GM23338 (cell line): ENCODE data around the gene OXER1. TPM values are rescaled to one million over a fixed set of nuclear protein-coding genes. Genes with fewer than 3 reads are reported as not detected.

Source experiments
- ATAC-seq: fragments of 200-7000 bp; cut with Tn5 transposase; 3 replicates; pipeline ENCODE4 v1.9.1; 2020
- DNase-seq: peaks from one replicate; pipeline ENCODE4 v3.0.0-alpha.2; 2015; ENCODE audit warnings: low spot score
- H2AFZ ChIP-seq: fragments of 200-600 bp; sonication (generic); 2 replicates; pipeline ENCODE4 v1.8.0; 2016; ENCODE audit warnings: antibody characterized with exemption, mild to moderate bottlenecking, moderate library complexity
- H3F3A ChIP-seq: fragments of 200-600 bp; sonication (generic); replicated peaks from 2 replicates; pipeline ENCODE4 v1.8.0; 2017; ENCODE audit warnings: antibody characterized with exemption, mixed run types, low read depth
- H3K27ac ChIP-seq: fragments of 200-600 bp; sonication (generic); 2 replicates; pipeline ENCODE4 v1.6.1; 2016; ENCODE audit warnings: low read depth
- H3K27me3 ChIP-seq: fragments of 200-600 bp; sonication (generic); 2 replicates; pipeline ENCODE4 v1.8.0; 2016; ENCODE audit warnings: mild to moderate bottlenecking, mixed run types, moderate library complexity; ENCODE audit not compliant: insufficient read depth
- H3K36me3 ChIP-seq: fragments of 200-600 bp; sonication (generic); 2 replicates; pipeline ENCODE4 v1.8.0; 2016; ENCODE audit warnings: mild to moderate bottlenecking; ENCODE audit not compliant: insufficient read depth
- H3K4me1 ChIP-seq: fragments of 200-600 bp; sonication (generic); 2 replicates; pipeline ENCODE4 v1.8.0; 2016; ENCODE audit warnings: mild to moderate bottlenecking, moderate library complexity; ENCODE audit not compliant: insufficient read depth
- H3K4me2 ChIP-seq: fragments of 200-600 bp; sonication (generic); 2 replicates; pipeline ENCODE4 v1.7.1; 2017; ENCODE audit warnings: mixed run types
- H3K4me3 ChIP-seq: fragments of 200-600 bp; sonication (generic); 2 replicates; pipeline ENCODE4 v1.6.1; 2016; ENCODE audit warnings: mixed run types
- H3K79me2 ChIP-seq: fragments of 200-600 bp; sonication (generic); replicated peaks from 2 replicates; pipeline ENCODE4 v1.8.0; 2017; ENCODE audit warnings: mild to moderate bottlenecking; ENCODE audit not compliant: insufficient read depth
- H3K9me2 ChIP-seq: fragments of 200-600 bp; sonication (generic); 2 replicates; pipeline ENCODE4 v1.8.0; 2017; ENCODE audit not compliant: insufficient read depth
- H4K20me1 ChIP-seq: fragments of 200-600 bp; sonication (generic); replicated peaks from 2 replicates; pipeline ENCODE4 v1.8.0; 2017; ENCODE audit warnings: mild to moderate bottlenecking; ENCODE audit not compliant: insufficient read depth
- H3K27ac Mint-ChIP-seq: 2 replicates; pipeline ENCODE4 v1.8.0; 2020; ENCODE audit warnings: inconsistent platforms, mild to moderate bottlenecking, moderate library complexity, mixed read lengths
- H3K27me3 Mint-ChIP-seq: 3 replicates; pipeline ENCODE4 v1.8.0; 2022; ENCODE audit warnings: low read depth, mild to moderate bottlenecking, moderate library complexity, mixed read lengths, inconsistent platforms; ENCODE audit not compliant: insufficient read depth, poor library complexity
- H3K36me3 Mint-ChIP-seq: 3 replicates; pipeline ENCODE4 v1.8.0; 2021; ENCODE audit warnings: low read depth, mild to moderate bottlenecking, inconsistent platforms, moderate library complexity, mixed read lengths
- H3K4me1 Mint-ChIP-seq: 3 replicates; pipeline ENCODE4 v1.8.0; 2020; ENCODE audit warnings: mild to moderate bottlenecking, inconsistent platforms, mixed read lengths
- H3K4me3 Mint-ChIP-seq: 3 replicates; pipeline ENCODE4 v1.8.0; 2021; ENCODE audit warnings: moderate library complexity, mild to moderate bottlenecking, inconsistent platforms, mixed read lengths
- H3K9me3 Mint-ChIP-seq: 3 replicates; pipeline ENCODE4 v1.8.0; 2020; ENCODE audit warnings: moderate library complexity, mild to moderate bottlenecking, inconsistent platforms, mixed read lengths
- CREB1 ChIP-seq: fragments of 250-450 bp; sonication (Bioruptor Pico); IDR thresholded peaks from 2 replicates; pipeline ENCODE4 v1.5.0; 2020; ENCODE audit warnings: low read depth, mild to moderate bottlenecking, moderate library complexity
- CTCF ChIP-seq, 2 experiments: fragments of 200-600 bp in 1 of 2; sonication (generic) in 1 of 2; conservative IDR thresholded peaks; 2 replicates each; pipeline versions ENCODE4 v1.5.1 to v1.6.1; 2016 to 2017; ENCODE audit warnings: antibody characterized with exemption in 2 of 2, low read depth in 2 of 2, mild to moderate bottlenecking in 2 of 2, moderate library complexity in 1 of 2
- ETS1 ChIP-seq: IDR thresholded peaks from 2 replicates; pipeline ENCODE4 v1.6.1; 2016; ENCODE audit warnings: antibody characterized with exemption
- EZH2phosphoT487 ChIP-seq: fragments of 200-600 bp; sonication (generic); IDR thresholded peaks from one replicate; pipeline ENCODE4 v1.8.1; 2018; ENCODE audit warnings: antibody characterized with exemption; ENCODE audit not compliant: unreplicated experiment
- JUNB ChIP-seq: IDR thresholded peaks from one replicate; pipeline ENCODE4 v1.6.1; 2016; ENCODE audit warnings: antibody characterized with exemption; ENCODE audit not compliant: unreplicated experiment
- NANOG ChIP-seq: IDR thresholded peaks from 2 replicates; pipeline ENCODE4 v1.6.1; 2016; ENCODE audit warnings: antibody characterized with exemption, borderline replicate concordance
- POLR2AphosphoS5 ChIP-seq: IDR thresholded peaks from 2 replicates; pipeline ENCODE4 v1.6.1; 2016; ENCODE audit warnings: antibody characterized with exemption, low read depth
- REST ChIP-seq: IDR thresholded peaks from one replicate; pipeline ENCODE4 v1.6.1; 2018; ENCODE audit warnings: antibody characterized with exemption; ENCODE audit not compliant: unreplicated experiment
- ZNF114 ChIP-seq: fragments of 250-450 bp; sonication (Bioruptor Pico); IDR thresholded peaks from 2 replicates; pipeline ENCODE4 v1.5.0; 2020; ENCODE audit warnings: mild to moderate bottlenecking, moderate library complexity
- ZNF331 ChIP-seq: fragments of 250-450 bp; sonication (Bioruptor Pico); IDR thresholded peaks from 2 replicates; pipeline ENCODE4 v1.5.0; 2020; ENCODE audit warnings: low read depth, mild to moderate bottlenecking, moderate library complexity
- ZNF462 ChIP-seq: fragments of 250-450 bp; sonication (Bioruptor Pico); IDR thresholded peaks from 2 replicates; pipeline ENCODE4 v1.5.0; 2020; ENCODE audit warnings: mild to moderate bottlenecking, moderate library complexity
- polyA plus RNA-seq: library from polyadenylated mRNA; unstranded; fragments of >200 nt; fragmentation: Nextera tagmentation; extraction: Ambion mirVana; gene quantifications from 2 replicates; pipeline ENCODE4 v1.2.1, GENCODE V29; 2016
- total RNA-seq: library from RNA; depleted of rRNA; stranded (reverse); fragments of >200 nt; shearing (Covaris generic); gene quantifications from 2 replicates; pipeline ENCODE4 v1.2.3, GENCODE V29; 2014

The OXER1 gene
- total and polyA plus RNA-seq, 2 experiments from 2014 or later, result 0.69 to 1.5 TPM

GRCh38 chr2:42810971-42811811, 47.3 kb upstream of the OXER1 start:
- peaks cover 13% of the 10 kb centered on the region for H3K36me3 Mint-ChIP-seq
- peak; percentile 28 for ATAC-seq

More at GRCh38 chr2:42810971-42811811, 47.3 kb upstream of the OXER1 start:
- TF ChIP-seq NANOG (no peak), ZNF331 (CRISPR knock-in tag) (no peak), POLR2AphosphoS5 (peak; percentile 47), REST (no peak), ZNF114 (CRISPR knock-in tag) (no peak), JUNB (no peak), CREB1 (peak; percentile 58), ZNF462 (no peak), EZH2phosphoT487 (no peak), CTCF (conservative IDR thresholded peaks at IDR 0.05; ENCODE audit: low read depth in 2 of 2) (no peak), ETS1 (no peak)
- peaks cover 7% of the 10 kb centered on the region for H3K4me1 Mint-ChIP-seq
- Histone ChIP-seq H3K4me3 (peak overlapping the region; percentile 96), H3F3A (peaks cover 8% of the 10 kb centered on the region; the same call in 1 of the 2 replicates), H3K4me2 (peak overlapping the region; percentile 91), H3K4me1 (peaks cover 5% of the 10 kb centered on the region), H3K36me3 (no peaks in the 10 kb centered on the region; the same call in 1 of the 2 replicates), H3K79me2 (no peaks in the 10 kb centered on the region), H3K27ac (peak overlapping the region; percentile 95), H3K27me3 (no peaks in the 10 kb centered on the region), H4K20me1 (no peaks in the 10 kb centered on the region), H2AFZ (peak overlapping the region; percentile 80), H3K9me2 (no peaks in the 10 kb centered on the region)
- H3K4me3 Mint-ChIP-seq, result peak overlapping the region; percentile 95
- H3K27me3 Mint-ChIP-seq, result peaks cover 19% of the 10 kb centered on the region
- H3K27ac Mint-ChIP-seq, result peak overlapping the region; percentile 96
- DNase-seq, result peak; percentile 86
- peaks cover 15% of the 10 kb centered on the region; the same call in 2 of the 3 replicates for H3K9me3 Mint-ChIP-seq
